HFFc6 (cell line): Measurements from ENCODE around the gene CLDN16. TPM values are rescaled to one million over a fixed set of nuclear protein-coding genes. Genes with fewer than 3 reads are reported as not detected.
A peak's percentile ranks its signal among the peaks of the same experiment; 100 is the strongest.

Experiments
- DNase-seq: peaks from one replicate; pipeline ENCODE4 v3.0.0-alpha.2; 2018
- H3K27ac Mint-ChIP-seq: 2 replicates; pipeline ENCODE4 v1.8.0; 2020; ENCODE audit warnings: mild to moderate bottlenecking, mixed read lengths
- H3K27me3 Mint-ChIP-seq: 2 replicates; pipeline ENCODE4 v1.8.0; 2021; ENCODE audit warnings: mild to moderate bottlenecking, moderate library complexity, mixed read lengths; ENCODE audit not compliant: insufficient read depth
- H3K36me3 Mint-ChIP-seq: 2 replicates; pipeline ENCODE4 v1.8.0; 2021; ENCODE audit warnings: low read depth, mixed read lengths
- H3K4me1 Mint-ChIP-seq: 2 replicates; pipeline ENCODE4 v1.8.0; 2020; ENCODE audit warnings: low read depth, mixed read lengths
- H3K4me3 Mint-ChIP-seq: 2 replicates; pipeline ENCODE4 v1.8.0; 2020; ENCODE audit warnings: mild to moderate bottlenecking, moderate library complexity, mixed read lengths
- H3K9me3 Mint-ChIP-seq: 2 replicates; pipeline ENCODE4 v1.8.0; 2020; ENCODE audit warnings: mild to moderate bottlenecking, mixed read lengths
- CTCF ChIP-seq: fragments of 200-600 bp; sonication (generic); IDR thresholded peaks from 2 replicates; pipeline ENCODE4 v1.5.0; 2021; ENCODE audit warnings: antibody characterized with exemption, mild to moderate bottlenecking
- total RNA-seq, 6 experiments: library from RNA; stranded (reverse); fragmentation: NEBNext Ultra II Directional; extraction: Animal tissue kit (Norgen Biotek cat#: 25700); gene quantifications; 2 replicates in 1 of 6; 3 replicates in 5 of 6; pipeline ENCODE4 v1.2.3, GENCODE V29; 2021

CLDN16 gene
- total RNA-seq, 6 experiments from 2014 or later = 0.05 to 0.07 TPM; not detected in 4

GRCh38 chr3:190433626-190434025 is 45.7 kb downstream of the CLDN16 start:
- Mint-ChIP-seq H3K36me3 (peaks cover 9% of the 10 kb centered on the region; the same call in 1 of the 2 replicates), H3K27ac (no peak overlapping the region), H3K27me3 (peaks cover 1% of the 10 kb centered on the region; the same call in 1 of the 2 replicates), H3K4me1 (peaks cover 30% of the 10 kb centered on the region), H3K9me3 (no peaks in the 10 kb centered on the region; the same call in 1 of the 2 replicates), H3K4me3 (no peak overlapping the region)
- no peak for TF ChIP-seq CTCF
- no peak for DNase-seq

GRCh38 chr3:190435618-190436017 is 47.7 kb downstream of the CLDN16 start:
- Mint-ChIP-seq H3K9me3 (no peaks in the 10 kb centered on the region; the same call in 1 of the 2 replicates), H3K27me3 (peaks cover 1% of the 10 kb centered on the region; the same call in 1 of the 2 replicates), H3K27ac (no peak overlapping the region), H3K4me3 (no peak overlapping the region), H3K4me1 (peaks cover 22% of the 10 kb centered on the region), H3K36me3 (peaks cover 9% of the 10 kb centered on the region; the same call in 1 of the 2 replicates)
- DNase-seq = no peak
- no peak for TF ChIP-seq CTCF

DNA sequence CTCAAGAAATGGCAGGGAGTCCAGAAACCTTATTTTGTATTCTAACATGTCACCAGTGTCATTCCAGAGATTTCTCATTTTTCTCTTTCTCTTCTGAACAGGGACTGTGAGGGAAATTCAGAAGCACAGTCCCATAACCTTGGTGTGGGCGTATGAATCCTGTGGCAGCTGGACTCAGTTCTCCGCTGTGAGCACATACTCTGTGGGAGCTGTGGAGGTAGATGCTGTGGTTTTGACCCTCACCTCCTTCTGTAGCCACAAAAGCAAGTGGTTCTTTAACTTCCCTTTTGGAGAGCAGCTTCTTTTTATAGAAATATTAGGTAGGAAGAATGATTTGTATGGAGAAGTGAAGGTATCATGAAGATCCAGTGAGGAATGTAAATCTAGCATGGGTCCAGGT is 48.4 kb downstream of the CLDN16 start:
- no peak for TF ChIP-seq CTCF
- peaks cover 9% of the 10 kb centered on the region; the same call in 1 of the 2 replicates for H3K36me3 Mint-ChIP-seq
- peaks cover 22% of the 10 kb centered on the region for H3K4me1 Mint-ChIP-seq
- H3K27ac Mint-ChIP-seq = no peak overlapping the region
- peaks cover 1% of the 10 kb centered on the region; the same call in 1 of the 2 replicates for H3K27me3 Mint-ChIP-seq
- no peaks in the 10 kb centered on the region; the same call in 1 of the 2 replicates for H3K9me3 Mint-ChIP-seq
- DNase-seq = no peak
- H3K4me3 Mint-ChIP-seq = no peak overlapping the region

DNA sequence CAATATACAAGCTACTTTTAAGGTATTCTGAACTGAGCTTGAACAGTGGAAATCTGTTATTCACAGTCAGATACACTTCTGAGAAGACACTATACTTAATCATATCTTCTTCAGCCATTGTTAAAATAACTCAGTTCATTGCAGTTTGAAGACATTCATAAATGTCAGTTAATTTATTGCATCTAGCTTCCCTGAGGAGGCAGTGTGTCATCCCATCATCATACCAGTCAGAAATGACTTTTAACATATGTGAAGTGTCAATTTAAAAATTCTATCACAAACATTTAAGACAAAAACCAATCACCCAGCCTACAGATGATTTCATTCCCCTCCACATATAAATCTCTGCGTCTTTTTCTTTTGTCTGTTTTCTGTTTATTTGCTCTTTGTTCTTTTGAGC is 54.3 kb downstream of the CLDN16 start:
- H3K27me3 Mint-ChIP-seq = peaks cover 2% of the 10 kb centered on the region; the same call in 1 of the 2 replicates
- DNase-seq = no peak
- H3K27ac Mint-ChIP-seq = no peak overlapping the region
- H3K9me3 Mint-ChIP-seq = no peaks in the 10 kb centered on the region
- H3K4me3 Mint-ChIP-seq = no peak overlapping the region
- peaks cover 31% of the 10 kb centered on the region for H3K4me1 Mint-ChIP-seq
- H3K36me3 Mint-ChIP-seq = no peaks in the 10 kb centered on the region
- no peak for TF ChIP-seq CTCF

- no peak for DNase-seq
- no peak overlapping the region for H3K4me3 Mint-ChIP-seq
- H3K9me3 Mint-ChIP-seq = no peaks in the 10 kb centered on the region
- H3K36me3 Mint-ChIP-seq = no peaks in the 10 kb centered on the region
- H3K4me1 Mint-ChIP-seq = peaks cover 31% of the 10 kb centered on the region
- H3K27me3 Mint-ChIP-seq = peaks cover 2% of the 10 kb centered on the region; the same call in 1 of the 2 replicates
- peak; percentile 76 for TF ChIP-seq CTCF
- no peak overlapping the region for H3K27ac Mint-ChIP-seq
Observed at GRCh38 chr3:190443257-190443656, 55.3 kb downstream of the CLDN16 start.

DNA sequence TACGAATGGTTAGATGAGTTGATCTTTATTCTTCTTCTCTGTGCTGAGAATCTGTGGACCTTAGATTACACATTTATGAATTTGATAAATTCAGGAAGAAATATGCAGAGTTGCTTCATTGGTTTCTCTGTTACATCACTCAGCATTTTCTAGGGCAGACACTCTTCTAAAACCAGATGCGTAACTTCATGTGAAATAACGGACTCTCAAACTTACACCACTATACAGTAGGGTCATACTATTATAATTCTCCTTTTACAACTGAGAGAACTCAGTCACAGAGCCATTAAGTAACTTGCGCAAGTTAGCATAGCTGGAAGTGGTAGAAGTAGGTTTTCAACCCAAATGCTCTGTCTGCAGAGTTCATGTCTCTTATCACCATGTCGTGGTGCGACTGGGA is 56.0 kb downstream of the CLDN16 start:
- TF ChIP-seq CTCF = no peak
- Mint-ChIP-seq H3K9me3 (no peaks in the 10 kb centered on the region), H3K4me3 (no peak overlapping the region), H3K27ac (no peak overlapping the region), H3K27me3 (peaks cover 2% of the 10 kb centered on the region; the same call in 1 of the 2 replicates), H3K36me3 (no peaks in the 10 kb centered on the region), H3K4me1 (peaks cover 31% of the 10 kb centered on the region)
- no peak for DNase-seq
